HT1080 (cell line): ENCODE measurements around the gene CD226. TPM values are rescaled to one million over a fixed set of nuclear protein-coding genes. Genes with fewer than 3 reads are reported as not detected.

ENCODE experiments used
- DNase-seq: peaks from one replicate; pipeline ENCODE4 v3.0.0-alpha.2; 2015; ENCODE audit warnings: low read depth
- total RNA-seq: library from RNA; depleted of rRNA; stranded (reverse); fragments of >200 nt; shearing (Covaris generic); gene quantifications from 2 replicates; pipeline ENCODE4 v1.2.3, GENCODE V29; 2014

CD226 gene
- total RNA-seq, 1 experiment from 2014 or later: 0.03 TPM

DNA sequence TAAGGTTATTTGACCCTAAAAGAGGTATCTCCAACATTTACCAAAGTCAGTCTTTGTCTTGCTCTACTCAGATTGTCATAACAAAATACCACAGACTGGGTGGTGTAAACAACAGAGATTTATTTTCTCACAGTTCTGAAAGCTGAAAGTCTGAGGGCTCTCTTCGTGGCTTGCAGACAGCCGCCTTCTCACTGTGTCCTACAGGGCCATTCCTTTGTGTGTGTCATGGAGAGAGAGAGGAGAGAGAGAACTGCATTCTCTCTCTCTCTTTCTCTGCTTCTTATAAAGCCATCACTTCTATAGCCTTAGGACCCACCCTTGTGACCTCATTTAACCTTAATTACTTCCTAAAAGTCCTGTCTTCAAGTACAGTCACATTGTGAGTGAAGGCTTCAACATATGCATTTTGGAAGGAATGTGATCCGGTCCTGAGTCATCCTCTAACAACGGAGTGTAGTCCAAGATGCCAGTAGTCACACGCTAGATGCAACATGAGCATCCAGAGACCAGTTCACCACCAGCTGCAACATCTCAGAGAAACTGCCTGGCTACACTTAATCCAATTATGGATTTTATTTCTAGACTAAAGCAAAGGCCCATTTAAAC, 130.2 kb downstream of the CD226 start:
- peak; percentile 89 for DNase-seq

DNA sequence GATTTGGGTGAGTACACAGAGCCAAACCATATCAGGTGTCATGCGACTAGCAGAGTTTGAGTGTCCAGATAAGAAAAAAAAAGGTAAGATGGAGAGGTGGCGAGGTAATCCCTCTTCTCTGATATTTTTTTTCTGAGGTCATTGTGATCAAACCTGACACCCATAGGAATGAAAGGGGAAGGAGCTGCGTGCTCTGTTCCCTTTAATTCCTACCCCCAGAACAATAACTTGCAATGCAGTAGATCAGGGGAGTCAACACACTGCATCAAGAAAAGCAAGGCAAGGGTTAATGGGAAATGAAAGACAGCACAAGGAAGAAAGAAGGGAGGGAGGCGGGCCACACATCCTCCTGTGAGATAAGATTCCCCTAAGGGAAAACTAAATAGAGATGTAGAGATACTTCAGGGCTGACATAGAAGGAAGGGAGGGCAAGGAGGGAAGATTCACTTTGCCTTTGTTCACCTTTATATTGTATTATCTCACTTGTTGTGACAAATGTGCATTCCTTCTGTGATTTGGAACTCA, 132.8 kb downstream of the CD226 start:
- no peak for DNase-seq

GRCh38 chr18:69813559-69813958, 134.1 kb downstream of the CD226 start:
- DNase-seq: no peak

GRCh38 chr18:69808399-69808798, 139.3 kb downstream of the CD226 start:
- no peak for DNase-seq

DNA sequence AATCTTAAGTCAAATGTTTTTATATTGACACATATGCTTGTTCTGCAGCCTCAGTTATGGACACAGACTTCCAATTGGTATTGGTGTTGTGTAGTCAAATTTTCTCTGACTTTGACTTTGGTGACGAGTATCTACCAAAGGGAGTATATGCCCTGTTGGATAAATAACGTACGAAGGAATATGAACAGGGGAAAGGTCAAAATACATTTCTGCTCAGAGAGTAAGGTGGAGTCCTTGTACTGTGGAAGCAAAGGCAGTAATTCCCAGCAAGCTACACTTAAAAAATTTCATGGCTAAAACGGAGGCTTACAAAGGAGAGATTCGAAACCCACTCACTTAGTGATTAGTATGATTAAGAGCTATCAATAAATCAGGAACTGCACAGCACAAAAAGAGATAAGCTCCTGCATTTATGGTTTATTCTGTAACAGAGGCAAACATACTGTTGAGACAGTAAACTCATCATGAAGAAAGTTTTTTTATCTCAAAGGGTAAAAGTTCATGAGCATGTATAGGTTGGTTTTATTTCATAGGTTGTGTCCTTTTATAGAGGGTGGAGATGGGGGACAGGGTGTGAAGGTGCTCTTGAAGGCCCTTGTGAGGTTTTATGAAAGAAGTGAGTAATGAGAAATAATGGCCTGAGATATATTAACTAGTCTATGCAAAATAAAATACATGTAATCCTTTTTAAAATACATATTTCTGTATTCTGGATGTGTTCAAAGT, 142.7 kb downstream of the CD226 start:
- no peak for DNase-seq
